Measurements from ENCODE around the gene RUNX1.

- TF ChIP-seq LEF1 (IDR thresholded peaks at IDR 0.05; ENCODE audit: borderline replicate concordance) (no peak), ELF4 (IDR thresholded peaks at IDR 0.05) (no peak), FOXM1 (IDR thresholded peaks at IDR 0.05; ENCODE audit: borderline replicate concordance) (no peak), SP1 (IDR thresholded peaks at IDR 0.05) (no peak), L3MBTL2 (conservative IDR thresholded peaks at IDR 0.05) (no peak), BHLHE40 (IDR thresholded peaks at IDR 0.05; ENCODE audit: borderline replicate concordance) (no peak)
These were observed 252.4 kb downstream of the RUNX1 start for GRCh38 chr21:34796518-34797200.

Measured in HEK293T (cell line).